Hepatocyte (in vitro differentiated cells): ENCODE results near the gene SRCIN1. TPM values are rescaled to one million over a fixed set of nuclear protein-coding genes. Genes with fewer than 3 reads are reported as not detected.

Source experiments
- DNase-seq: peaks from one replicate; pipeline ENCODE4 v3.0.0-alpha.2; 2016; ENCODE audit warnings: low spot score
- H2AFZ ChIP-seq: fragments of 200-600 bp; sonication (generic); 2 replicates; pipeline ENCODE4 v1.6.0; 2016; ENCODE audit warnings: antibody characterized with exemption, mild to moderate bottlenecking
- H3K27ac ChIP-seq: fragments of 200-600 bp; sonication (generic); 2 replicates; pipeline ENCODE4 v1.5.1; 2016; ENCODE audit warnings: mild to moderate bottlenecking
- H3K27me3 ChIP-seq: fragments of 200-600 bp; sonication (generic); 2 replicates; pipeline ENCODE4 v1.6.1; 2016
- H3K36me3 ChIP-seq: fragments of 200-600 bp; sonication (generic); replicated peaks from 2 replicates; pipeline ENCODE4 v1.5.1; 2016; ENCODE audit warnings: low read depth; ENCODE audit not compliant: insufficient read depth
- H3K4me1 ChIP-seq: fragments of 200-600 bp; sonication (generic); 2 replicates; pipeline ENCODE4 v1.5.1; 2016; ENCODE audit warnings: mild to moderate bottlenecking, moderate library complexity; ENCODE audit not compliant: insufficient read depth
- H3K4me2 ChIP-seq: fragments of 200-600 bp; sonication (generic); 2 replicates; pipeline ENCODE4 v1.6.0; 2016
- H3K4me3 ChIP-seq: fragments of 200-600 bp; sonication (generic); 2 replicates; pipeline ENCODE4 v1.5.1; 2016; ENCODE audit warnings: mild to moderate bottlenecking
- H3K79me2 ChIP-seq: fragments of 200-600 bp; sonication (generic); 2 replicates; pipeline ENCODE4 v1.6.0; 2017; ENCODE audit warnings: mild to moderate bottlenecking
- H3K9me2 ChIP-seq: fragments of 200-600 bp; sonication (generic); replicated peaks from 2 replicates; pipeline ENCODE4 v1.6.0; 2017; ENCODE audit warnings: mild to moderate bottlenecking; ENCODE audit not compliant: insufficient read depth
- H3K9me3 ChIP-seq: fragments of 200-600 bp; sonication (generic); 2 replicates; pipeline ENCODE4 v1.5.1; 2016; ENCODE audit warnings: low read depth, mild to moderate bottlenecking
- H4K20me1 ChIP-seq: fragments of 200-600 bp; sonication (generic); 2 replicates; pipeline ENCODE4 v1.6.0; 2016; ENCODE audit warnings: mild to moderate bottlenecking; ENCODE audit not compliant: insufficient read depth, poor library complexity, severe bottlenecking
- EZH2 ChIP-seq: fragments of 200-600 bp; sonication (generic); IDR thresholded peaks from 2 replicates; pipeline ENCODE4 v1.6.1; 2016; ENCODE audit warnings: antibody characterized with exemption, mild to moderate bottlenecking, borderline replicate concordance
- EZH2phosphoT487 ChIP-seq: fragments of 200-600 bp; sonication (generic); IDR thresholded peaks from one replicate; pipeline ENCODE4 v1.6.1; 2018; ENCODE audit warnings: antibody characterized with exemption, mild to moderate bottlenecking, low read depth, moderate library complexity; ENCODE audit not compliant: unreplicated experiment, severe bottlenecking
- WGBS: methylation state at CpG from one replicate; pipeline ENCODE4 v1.1.6; 2016; ENCODE audit warnings: low lambda C conversion rate; ENCODE audit errors: missing lambda C conversion rate; 5-methylcytosine and 5-hydroxymethylcytosine counted together
- polyA plus RNA-seq: library from polyadenylated mRNA; unstranded; fragments of >200 nt; fragmentation: Nextera tagmentation; extraction: Ambion mirVana; gene quantifications from 2 replicates; pipeline ENCODE4 v1.2.1, GENCODE V29; 2016
- total RNA-seq: library from RNA; depleted of rRNA; stranded (reverse); fragments of >200 nt; gene quantifications from 2 replicates; pipeline ENCODE4 v1.2.3, GENCODE V29; 2014
- TF ChIP-seq, protein P1 (sequence below): fragments of 200-600 bp; sonication (generic); IDR thresholded peaks from 2 replicates; pipeline ENCODE4 v1.5.1; 2016; ENCODE audit warnings: antibody characterized with exemption, mild to moderate bottlenecking; ENCODE audit not compliant: poor library complexity

SRCIN1 gene
- total and polyA plus RNA-seq, 2 experiments from 2014 or later = 0.82 to 0.90 TPM

DNA sequence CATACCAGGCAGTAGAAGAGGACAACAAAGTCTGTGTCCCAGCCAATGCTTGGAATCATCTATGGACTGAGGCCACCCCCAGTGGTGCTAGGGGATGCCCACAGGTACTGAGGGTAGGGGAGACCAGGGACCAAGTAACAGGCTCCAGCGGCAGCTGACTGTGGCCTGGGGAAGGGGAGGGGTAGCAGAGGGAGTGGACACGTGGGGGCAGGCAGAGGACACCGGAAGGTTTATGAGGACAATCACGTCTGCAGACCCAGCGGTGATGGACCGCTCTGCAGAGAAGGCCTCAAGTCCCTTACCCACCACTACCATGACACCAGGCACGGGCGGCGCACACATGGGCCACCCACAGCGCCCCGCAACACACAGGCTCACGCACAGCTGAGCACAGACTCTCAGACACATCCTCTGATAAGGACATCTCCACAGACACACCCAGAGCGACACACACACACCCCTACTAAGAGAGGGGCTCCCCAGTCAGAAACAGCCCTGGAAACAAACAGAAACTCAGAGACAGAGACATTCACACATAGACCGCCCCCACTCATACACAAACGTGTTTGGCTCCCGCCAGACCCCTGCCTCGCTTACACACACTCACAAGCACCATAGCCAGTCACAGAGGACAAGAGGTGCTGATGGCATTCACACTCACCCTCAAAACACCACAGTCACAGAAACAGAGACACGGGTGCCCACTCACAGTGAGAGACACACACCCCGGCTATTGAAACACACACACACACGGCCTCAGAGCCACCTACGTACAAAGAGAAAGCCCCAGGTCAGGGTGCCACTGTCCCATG is 35.8 kb downstream of the SRCIN1 start:
- TF ChIP-seq, protein P1, sequence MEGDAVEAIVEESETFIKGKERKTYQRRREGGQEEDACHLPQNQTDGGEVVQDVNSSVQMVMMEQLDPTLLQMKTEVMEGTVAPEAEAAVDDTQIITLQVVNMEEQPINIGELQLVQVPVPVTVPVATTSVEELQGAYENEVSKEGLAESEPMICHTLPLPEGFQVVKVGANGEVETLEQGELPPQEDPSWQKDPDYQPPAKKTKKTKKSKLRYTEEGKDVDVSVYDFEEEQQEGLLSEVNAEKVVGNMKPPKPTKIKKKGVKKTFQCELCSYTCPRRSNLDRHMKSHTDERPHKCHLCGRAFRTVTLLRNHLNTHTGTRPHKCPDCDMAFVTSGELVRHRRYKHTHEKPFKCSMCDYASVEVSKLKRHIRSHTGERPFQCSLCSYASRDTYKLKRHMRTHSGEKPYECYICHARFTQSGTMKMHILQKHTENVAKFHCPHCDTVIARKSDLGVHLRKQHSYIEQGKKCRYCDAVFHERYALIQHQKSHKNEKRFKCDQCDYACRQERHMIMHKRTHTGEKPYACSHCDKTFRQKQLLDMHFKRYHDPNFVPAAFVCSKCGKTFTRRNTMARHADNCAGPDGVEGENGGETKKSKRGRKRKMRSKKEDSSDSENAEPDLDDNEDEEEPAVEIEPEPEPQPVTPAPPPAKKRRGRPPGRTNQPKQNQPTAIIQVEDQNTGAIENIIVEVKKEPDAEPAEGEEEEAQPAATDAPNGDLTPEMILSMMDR = no peak
- TF ChIP-seq EZH2 (no peak), EZH2phosphoT487 (no peak)
- Histone ChIP-seq H3K36me3 (no peaks in the 10 kb centered on the region), H4K20me1 (no peaks in the 10 kb centered on the region), H3K4me1 (no peaks in the 10 kb centered on the region), H3K27ac (no peak overlapping the region), H3K9me2 (no peaks in the 10 kb centered on the region), H3K4me2 (no peak overlapping the region), H3K9me3 (no peaks in the 10 kb centered on the region), H3K27me3 (peaks cover 84% of the 10 kb centered on the region), H2AFZ (no peak overlapping the region), H3K79me2 (no peaks in the 10 kb centered on the region), H3K4me3 (no peak overlapping the region)
- 81% methylated on average over 21 of the region's 21 CpGs for WGBS
- DNase-seq = no peak

GRCh38 chr17:38568845-38569510 is 36.8 kb downstream of the SRCIN1 start:
- H3K27me3 ChIP-seq = peaks cover 83% of the 10 kb centered on the region
- H4K20me1 ChIP-seq = no peaks in the 10 kb centered on the region
- H2AFZ ChIP-seq = no peak overlapping the region

GRCh38 chr17:38568274-38568673 is 37.5 kb downstream of the SRCIN1 start:
- H3K27me3 ChIP-seq = peaks cover 83% of the 10 kb centered on the region
- H3K9me2 ChIP-seq = no peaks in the 10 kb centered on the region
- no peak for DNase-seq
- H2AFZ ChIP-seq = no peak overlapping the region
- TF ChIP-seq EZH2 (no peak), EZH2phosphoT487 (no peak)
- TF ChIP-seq, protein P1 = no peak
- no peaks in the 10 kb centered on the region for H3K79me2 ChIP-seq
- no peak overlapping the region for H3K4me2 ChIP-seq
- H3K9me3 ChIP-seq = no peaks in the 10 kb centered on the region
- WGBS = 81% methylated on average over 6 of the region's 6 CpGs
- no peak overlapping the region for H3K4me3 ChIP-seq
- H3K4me1 ChIP-seq = peaks cover 3% of the 10 kb centered on the region
- no peak overlapping the region for H3K27ac ChIP-seq
- no peaks in the 10 kb centered on the region for H3K36me3 ChIP-seq
- no peaks in the 10 kb centered on the region for H4K20me1 ChIP-seq

More at GRCh38 chr17:38568845-38569510, 36.8 kb downstream of the SRCIN1 start:
- no peak overlapping the region for H3K27ac ChIP-seq
- no peaks in the 10 kb centered on the region for H3K79me2 ChIP-seq
- TF ChIP-seq EZH2phosphoT487 = no peak
- TF ChIP-seq EZH2 = no peak
- TF ChIP-seq, protein P1 = no peak
- DNase-seq = no peak
- H3K4me2 ChIP-seq = no peak overlapping the region
- H3K36me3 ChIP-seq = no peaks in the 10 kb centered on the region
- H3K4me3 ChIP-seq = no peak overlapping the region
- no peaks in the 10 kb centered on the region for H3K9me2 ChIP-seq
- no peaks in the 10 kb centered on the region for H3K4me1 ChIP-seq
- WGBS = 89% methylated on average over 8 of the region's 9 CpGs
- no peaks in the 10 kb centered on the region for H3K9me3 ChIP-seq
